Neural cell (in vitro differentiated cells): ENCODE measurements around the gene DAPK2. TPM values are rescaled to one million over a fixed set of nuclear protein-coding genes. Genes with fewer than 3 reads are reported as not detected.
"Not testable (repeated sequence)": the region's sequence is repeated elsewhere in the genome, so short reads cannot be mapped to it uniquely, and the experiment has no call there.

Source experiments
- H2AFZ ChIP-seq: fragments of 200-600, 300-800 bp; sonication (generic), shearing (Covaris generic); 2 replicates; pipeline ENCODE4 v1.6.0; 2014; ENCODE audit warnings: low read depth, mild to moderate bottlenecking, antibody characterized with exemption, low read length, moderate library complexity
- H3F3A ChIP-seq: fragments of 200-600 bp; shearing (Covaris generic); 2 replicates; pipeline ENCODE4 v1.6.1; 2016; ENCODE audit warnings: mild to moderate bottlenecking, moderate library complexity, mixed read lengths, antibody characterized with exemption, low read length; ENCODE audit not compliant: insufficient read depth, poor library complexity, severe bottlenecking
- H3K27ac ChIP-seq: fragments of 200-600, 300-800 bp; sonication (generic), shearing (Covaris generic); 2 replicates; pipeline ENCODE4 v1.5.1; 2014; ENCODE audit warnings: mild to moderate bottlenecking, low read length, moderate library complexity
- H3K27me3 ChIP-seq: fragments of 300-800, 200-600 bp; sonication (generic), shearing (Covaris generic); 2 replicates; pipeline ENCODE4 v1.6.0; 2014; ENCODE audit warnings: mild to moderate bottlenecking, low read depth, low read length, moderate library complexity; ENCODE audit not compliant: insufficient read depth
- H3K36me3 ChIP-seq: fragments of 300-800, 200-600 bp; sonication (generic), shearing (Covaris generic); 2 replicates; pipeline ENCODE4 v1.5.1; 2014; ENCODE audit warnings: mild to moderate bottlenecking, antibody characterized with exemption, low read length, moderate library complexity; ENCODE audit not compliant: insufficient read depth
- H3K4me2 ChIP-seq: fragments of 300-800, 200-600 bp; sonication (generic), shearing (Covaris generic); 2 replicates; pipeline ENCODE4 v1.6.0; 2014; ENCODE audit warnings: mild to moderate bottlenecking, low read length
- H3K4me3 ChIP-seq: fragments of 300-800, 200-600 bp; sonication (generic), shearing (Covaris generic); 2 replicates; pipeline ENCODE4 v1.5.1; 2014; ENCODE audit warnings: mild to moderate bottlenecking, low read length, moderate library complexity
- H3K79me2 ChIP-seq: fragments of 200-600 bp; shearing (Covaris generic); replicated peaks from 2 replicates; pipeline ENCODE4 v1.6.0; 2014; ENCODE audit warnings: mild to moderate bottlenecking, low read length, moderate library complexity; ENCODE audit not compliant: insufficient read depth
- H3K9ac ChIP-seq: fragments of 300-800, 200-600 bp; sonication (generic), shearing (Covaris generic); 2 replicates; pipeline ENCODE4 v1.6.1; 2016; ENCODE audit warnings: mild to moderate bottlenecking, low read length, mixed read lengths
- H3K9me2 ChIP-seq: fragments of 200-600 bp; shearing (Covaris generic); 2 replicates; pipeline ENCODE4 v1.6.1; 2016; ENCODE audit warnings: mild to moderate bottlenecking, low read length, mixed read lengths; ENCODE audit not compliant: insufficient read depth
- H3K9me3 ChIP-seq: fragments of 200-600, 300-800 bp; sonication (generic), shearing (Covaris generic); 2 replicates; pipeline ENCODE4 v1.6.1; 2016; ENCODE audit warnings: mild to moderate bottlenecking, mixed run types, low read length, moderate library complexity, mixed read lengths
- H4K20me1 ChIP-seq: fragments of 200-600 bp; shearing (Covaris generic); 2 replicates; pipeline ENCODE4 v1.6.1; 2016; ENCODE audit warnings: mild to moderate bottlenecking, mixed run types; ENCODE audit not compliant: insufficient read depth
- CTCF ChIP-seq: fragments of 450-650 bp; IDR thresholded peaks from 2 replicates; pipeline ENCODE4 v1.5.1; 2014; ENCODE audit warnings: antibody characterized with exemption, mild to moderate bottlenecking, moderate library complexity; ENCODE audit not compliant: poor library complexity, severe bottlenecking
- EP300 ChIP-seq: fragments of 450-650 bp; conservative IDR thresholded peaks from 2 replicates; pipeline ENCODE4 v1.6.1; 2014; ENCODE audit warnings: antibody characterized with exemption, mild to moderate bottlenecking, moderate library complexity; ENCODE audit not compliant: poor library complexity, severe bottlenecking
- EZH2 ChIP-seq: fragments of 200-600, 300-800 bp; shearing (Covaris generic), sonication (generic); IDR thresholded peaks from 2 replicates; pipeline ENCODE4 v1.6.1; 2014; ENCODE audit warnings: antibody characterized with exemption, low read length, borderline replicate concordance, mild to moderate bottlenecking; ENCODE audit not compliant: insufficient read depth, poor library complexity, severe bottlenecking
- MXI1 ChIP-seq: fragments of 450-650 bp; conservative IDR thresholded peaks from 2 replicates; pipeline ENCODE4 v1.6.1; 2014; ENCODE audit warnings: antibody characterized with exemption, mild to moderate bottlenecking; ENCODE audit not compliant: poor library complexity, severe bottlenecking
- POLR2AphosphoS5 ChIP-seq: IDR thresholded peaks from 2 replicates; pipeline ENCODE4 v1.6.1; 2012
- RAD21 ChIP-seq: fragments of 450-650 bp; conservative IDR thresholded peaks from 2 replicates; pipeline ENCODE4 v1.6.1; 2014; ENCODE audit warnings: antibody characterized with exemption, mild to moderate bottlenecking, moderate library complexity
- REST ChIP-seq: IDR thresholded peaks from 2 replicates; pipeline ENCODE4 v1.6.1; 2012; ENCODE audit warnings: borderline replicate concordance
- SMC3 ChIP-seq: fragments of 450-650 bp; conservative IDR thresholded peaks from 2 replicates; pipeline ENCODE4 v1.6.1; 2014; ENCODE audit warnings: antibody characterized with exemption, mild to moderate bottlenecking, moderate library complexity; ENCODE audit not compliant: poor library complexity
- TAF1 ChIP-seq: IDR thresholded peaks from 2 replicates; pipeline ENCODE4 v1.6.1; 2012; ENCODE audit warnings: low read depth
- polyA plus RNA-seq: library from polyadenylated mRNA; depleted of rRNA; stranded (reverse); fragments of >200 nt; gene quantifications from 2 replicates; pipeline ENCODE4 v1.2.3, GENCODE V29; 2014

Gene DAPK2
- polyA plus RNA-seq, 1 donor from 2014 or later: 0.78 TPM

DNA sequence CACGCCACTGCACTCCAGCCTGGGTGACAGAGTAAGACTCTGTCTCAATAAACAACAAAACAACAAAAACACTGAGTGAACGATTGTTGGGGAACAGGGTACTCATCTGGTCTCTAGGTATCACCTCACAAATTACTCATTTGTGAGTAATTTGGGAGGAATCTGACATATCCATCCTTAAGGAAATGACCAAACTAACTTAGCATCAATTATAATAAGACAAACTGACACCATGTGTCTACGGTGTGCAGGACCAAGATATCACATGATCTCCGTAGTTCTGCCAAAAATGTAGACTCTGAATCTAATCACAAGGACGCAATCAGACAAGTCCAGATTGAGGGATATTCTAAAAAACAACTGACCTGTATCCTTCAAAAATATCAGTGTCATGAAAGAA, 12.0 kb upstream of the DAPK2 start:
- no peaks in the 10 kb centered on the region for H3K79me2 ChIP-seq
- H4K20me1 ChIP-seq: no peaks in the 10 kb centered on the region
- no peak overlapping the region for H3K4me2 ChIP-seq
- H3F3A ChIP-seq: no peaks in the 10 kb centered on the region
- H3K36me3 ChIP-seq: no peaks in the 10 kb centered on the region
- no peaks in the 10 kb centered on the region for H3K9me3 ChIP-seq
- no peak overlapping the region for H2AFZ ChIP-seq
- TF ChIP-seq REST (no peak), EP300 (no peak), TAF1 (no peak), EZH2 (no peak), RAD21 (no peak), SMC3 (no peak), POLR2AphosphoS5 (no peak), MXI1 (no peak), CTCF (no peak)
- no peak overlapping the region for H3K9ac ChIP-seq
- no peak overlapping the region for H3K4me3 ChIP-seq
- no peaks in the 10 kb centered on the region for H3K9me2 ChIP-seq
- H3K27me3 ChIP-seq: no peaks in the 10 kb centered on the region
- no peak overlapping the region for H3K27ac ChIP-seq

DNA sequence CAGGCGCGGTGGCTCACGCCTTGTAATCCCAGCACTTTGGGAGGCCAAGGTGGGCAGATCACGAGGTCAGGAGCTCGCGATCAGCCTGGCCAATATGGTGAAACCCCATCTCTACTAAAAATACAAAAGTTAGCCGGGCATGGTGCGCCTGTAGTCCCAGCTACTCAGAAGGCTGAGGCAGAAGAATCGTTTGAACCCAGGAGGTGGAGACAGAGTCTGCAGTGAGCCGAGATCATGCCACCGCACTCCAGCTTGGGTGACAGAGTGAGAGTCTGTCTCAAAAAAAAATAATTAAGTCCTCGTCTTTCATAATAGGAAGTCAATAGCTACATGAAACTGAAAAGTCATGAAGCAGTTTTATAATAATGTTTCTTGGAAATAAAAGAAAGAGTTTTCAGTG, 7.4 kb upstream of the DAPK2 start:
- H3K27ac ChIP-seq, H3K27me3 ChIP-seq, H3F3A ChIP-seq, H3K79me2 ChIP-seq, H3K9me2 ChIP-seq, H3K4me2 ChIP-seq, H4K20me1 ChIP-seq, H3K36me3 ChIP-seq, H3K9me3 ChIP-seq, H3K9ac ChIP-seq, H3K4me3 ChIP-seq, H2AFZ ChIP-seq: not testable (repeated sequence)

DNA sequence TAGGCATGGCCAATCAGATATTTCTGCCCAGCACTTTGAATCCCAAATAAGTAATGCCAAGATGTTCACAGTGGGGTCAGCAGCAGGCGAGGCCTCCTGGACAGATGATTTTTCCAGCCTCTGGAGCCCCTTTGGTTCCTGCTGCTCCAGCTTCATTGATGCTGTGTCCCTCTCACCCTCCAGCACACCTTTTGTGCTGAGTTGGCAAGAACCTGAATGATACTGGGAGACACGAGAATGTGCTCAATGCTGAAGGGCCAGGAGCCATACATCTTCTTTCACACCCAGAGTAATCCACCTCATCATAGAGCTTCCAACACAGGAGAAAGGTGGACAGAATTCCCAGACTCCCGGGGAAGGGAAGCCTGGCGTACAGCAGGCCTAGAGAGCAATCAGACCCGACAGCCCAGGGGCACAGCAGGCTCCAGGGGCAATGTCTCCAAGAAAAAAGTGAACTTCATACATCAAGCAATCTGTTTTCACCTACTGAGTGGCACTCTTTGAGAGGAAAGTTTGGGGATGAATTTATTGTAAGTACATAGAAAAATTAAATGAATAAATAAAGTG, 6.7 kb upstream of the DAPK2 start:
- H3K27me3 ChIP-seq: no peaks in the 10 kb centered on the region
- H3K36me3 ChIP-seq: no peaks in the 10 kb centered on the region
- H3K9me3 ChIP-seq: no peaks in the 10 kb centered on the region
- TF ChIP-seq CTCF (no peak), POLR2AphosphoS5 (no peak), RAD21 (no peak), MXI1 (no peak), SMC3 (no peak), REST (no peak), EZH2 (no peak), TAF1 (no peak), EP300 (no peak)
- no peak overlapping the region for H2AFZ ChIP-seq
- H3K4me2 ChIP-seq: no peak overlapping the region
- H3K9me2 ChIP-seq: no peaks in the 10 kb centered on the region
- H3K4me3 ChIP-seq: no peak overlapping the region
- H3F3A ChIP-seq: no peaks in the 10 kb centered on the region
- H4K20me1 ChIP-seq: no peaks in the 10 kb centered on the region
- no peak overlapping the region for H3K9ac ChIP-seq
- H3K79me2 ChIP-seq: no peaks in the 10 kb centered on the region
- no peak overlapping the region for H3K27ac ChIP-seq
